Right lobe of liver (tissue), 6 donors: ENCODE results near the gene PLXNA4. TPM values are rescaled to one million over a fixed set of nuclear protein-coding genes. Genes with fewer than 3 reads are reported as not detected.

ENCODE experiments used
- ATAC-seq, 4 donors: fragments of 200-7000 bp; cut with Tn5 transposase; one replicate each; pipeline ENCODE4 v1.9.1; 2020; ENCODE audit warnings: mild to moderate bottlenecking in 4 of 4, moderate library complexity in 4 of 4
- DNase-seq, 3 donors: peaks; one replicate each; pipeline ENCODE4 v3.0.0-alpha.2; 2020
- H3K27ac ChIP-seq, 3 donors: fragments of 200-600 bp; one replicate each; pipeline ENCODE4 v1.8.0; 2022
- H3K27me3 ChIP-seq, 2 donors: fragments of 200-600 bp; one replicate each; pipeline ENCODE4 v1.8.0; 2022
- H3K36me3 ChIP-seq, 4 donors: fragments of 200-600 bp; sonication (generic) in 1 of 4; one replicate each; pipeline versions ENCODE4 v1.5.1 to v1.8.0; 2017 to 2022; ENCODE audit warnings: control low read depth in 1 of 4
- H3K4me1 ChIP-seq, 4 donors: fragments of 200-600 bp; sonication (generic) in 1 of 4; one replicate each; pipeline versions ENCODE4 v1.5.1 to v1.8.0; 2017 to 2022; ENCODE audit warnings: control low read depth in 1 of 4
- H3K4me3 ChIP-seq, 3 donors: fragments of 200-600 bp; one replicate each; pipeline ENCODE4 v1.8.0; 2022
- H3K9me3 ChIP-seq, 4 donors: fragments of 200-600 bp; sonication (generic) in 1 of 4; one replicate each; pipeline versions ENCODE4 v1.5.1 to v1.8.0; 2017 to 2022; ENCODE audit warnings: control low read depth in 1 of 4
- POLR2A ChIP-seq: fragments of 450-650 bp; IDR thresholded peaks from one replicate; pipeline ENCODE4 v1.6.1; 2017; ENCODE audit warnings: antibody characterized with exemption, mild to moderate bottlenecking
- WGBS: methylation state at CpG from one replicate; pipeline ENCODE4 v1.1.6; 2018; ENCODE audit warnings: low coverage, low lambda C conversion rate; ENCODE audit not compliant: insufficient coverage; ENCODE audit errors: missing lambda C conversion rate; 5-methylcytosine and 5-hydroxymethylcytosine counted together
- intact Hi-C, 2 donors: fragments of 100-400 bp; cut with DNase I; formaldehyde crosslinking; loops; one replicate each; pipeline versions ENCODE4 v1.11.2 to v1.14.1; 2022
- total RNA-seq, 6 experiments: library from RNA; depleted of rRNA in 2 of 6; stranded (reverse); fragments of >200 nt in 2 of 6; fragmentation: NEBNext Ultra II Directional in 3 of 6; extraction: Animal tissue kit (Norgen Biotek cat#: 25700) in 3 of 6; gene quantifications; one replicate each; pipeline versions ENCODE4 v1.1.0 to v1.2.4, GENCODE V29; 2016 to 2023
- TF ChIP-seq, protein P1 (sequence below), 4 donors: fragments of 200-600 bp in 3 of 4; fragments of 450-650 bp in 1 of 4; IDR thresholded peaks; one replicate each; pipeline versions ENCODE4 v1.5.1 to v1.8.0; 2016 to 2022; ENCODE audit warnings: antibody characterized with exemption in 4 of 4, mild to moderate bottlenecking in 2 of 4
- donor health status: DM: no; HTN: yes; CAD: no.
- donor health status: DM: no; HTN: no; CAD: no.
- donor health status: DM: no; HTN: no; CAD: no.
- donor health status: DM: no; HTN: yes; CAD: no.
- donor health status: DM: no; HTN: yes; CAD: no.

Gene PLXNA4
- total RNA-seq, 6 experiments from 2014 or later, result 0.17 to 0.90 (median 0.30) TPM

DNA sequence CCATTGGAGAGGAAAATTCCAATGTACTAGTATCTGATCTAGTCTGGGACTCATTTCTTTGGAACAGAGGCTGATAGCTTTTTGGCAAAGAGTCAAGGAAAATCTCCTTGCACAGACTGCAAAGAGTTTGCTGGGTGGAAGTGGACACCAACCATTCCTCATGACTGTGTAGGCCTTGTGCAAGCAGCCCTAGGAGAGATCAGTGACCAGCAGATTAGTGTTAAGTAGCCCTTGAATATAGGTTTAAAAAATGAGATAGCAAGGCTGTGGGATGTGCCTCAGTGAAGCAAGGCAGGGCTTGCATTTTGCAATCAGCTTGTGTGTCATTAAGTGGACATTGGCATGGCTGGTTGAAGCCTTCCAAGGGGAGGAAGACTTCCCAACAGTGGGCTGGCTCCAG is 341.6 kb downstream of the PLXNA4 start:
- TF ChIP-seq POLR2A, result no peak
- TF ChIP-seq, protein P1, sequence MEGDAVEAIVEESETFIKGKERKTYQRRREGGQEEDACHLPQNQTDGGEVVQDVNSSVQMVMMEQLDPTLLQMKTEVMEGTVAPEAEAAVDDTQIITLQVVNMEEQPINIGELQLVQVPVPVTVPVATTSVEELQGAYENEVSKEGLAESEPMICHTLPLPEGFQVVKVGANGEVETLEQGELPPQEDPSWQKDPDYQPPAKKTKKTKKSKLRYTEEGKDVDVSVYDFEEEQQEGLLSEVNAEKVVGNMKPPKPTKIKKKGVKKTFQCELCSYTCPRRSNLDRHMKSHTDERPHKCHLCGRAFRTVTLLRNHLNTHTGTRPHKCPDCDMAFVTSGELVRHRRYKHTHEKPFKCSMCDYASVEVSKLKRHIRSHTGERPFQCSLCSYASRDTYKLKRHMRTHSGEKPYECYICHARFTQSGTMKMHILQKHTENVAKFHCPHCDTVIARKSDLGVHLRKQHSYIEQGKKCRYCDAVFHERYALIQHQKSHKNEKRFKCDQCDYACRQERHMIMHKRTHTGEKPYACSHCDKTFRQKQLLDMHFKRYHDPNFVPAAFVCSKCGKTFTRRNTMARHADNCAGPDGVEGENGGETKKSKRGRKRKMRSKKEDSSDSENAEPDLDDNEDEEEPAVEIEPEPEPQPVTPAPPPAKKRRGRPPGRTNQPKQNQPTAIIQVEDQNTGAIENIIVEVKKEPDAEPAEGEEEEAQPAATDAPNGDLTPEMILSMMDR (IDR thresholded peaks at IDR 0.05), result no peak
- H3K27me3 ChIP-seq, result no peaks in the 10 kb centered on the region
- intact Hi-C loops, result no loop called here
- no peak overlapping the region for H3K4me3 ChIP-seq
- H3K4me1 ChIP-seq, result no peaks in the 10 kb centered on the region
- no peaks in the 10 kb centered on the region for H3K9me3 ChIP-seq
- no peak for DNase-seq
- H3K36me3 ChIP-seq, result no peaks in the 10 kb centered on the region
- peak in 1 of 4 donors; percentile 51 for ATAC-seq
- H3K27ac ChIP-seq, result no peak overlapping the region

DNA sequence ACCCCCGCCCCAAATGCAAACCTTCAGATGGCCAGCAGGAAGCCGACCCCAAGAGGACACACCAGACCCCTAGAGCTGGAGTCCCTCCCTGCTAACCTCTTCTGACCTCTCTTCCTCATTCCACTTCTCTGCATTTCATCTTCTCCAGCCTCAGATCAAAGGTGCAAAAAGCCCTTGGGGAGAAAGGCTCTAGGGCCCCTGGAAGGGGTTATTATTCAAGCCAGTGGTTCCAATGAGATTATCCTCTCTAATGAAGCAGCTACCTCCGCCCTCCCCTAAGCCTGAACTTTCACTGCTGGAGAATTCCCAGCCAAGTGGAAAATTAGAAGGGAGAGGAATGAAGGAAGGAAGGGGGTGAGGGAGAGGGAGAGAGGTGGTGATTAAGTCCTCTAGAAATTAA is 343.9 kb downstream of the PLXNA4 start:
- H3K36me3 ChIP-seq, result no peaks in the 10 kb centered on the region
- H3K27me3 ChIP-seq, result no peaks in the 10 kb centered on the region
- ATAC-seq (no peak), DNase-seq (no peak)
- H3K4me3 ChIP-seq, result no peak overlapping the region
- no peaks in the 10 kb centered on the region for H3K9me3 ChIP-seq
- 37% methylated on average over 3 of the region's 3 CpGs for WGBS
- H3K4me1 ChIP-seq, result no peaks in the 10 kb centered on the region
- intact Hi-C loops, result no loop called here
- no peak for TF ChIP-seq POLR2A
- TF ChIP-seq, protein P1 (IDR thresholded peaks at IDR 0.05), result no peak
- no peak overlapping the region for H3K27ac ChIP-seq

DNA sequence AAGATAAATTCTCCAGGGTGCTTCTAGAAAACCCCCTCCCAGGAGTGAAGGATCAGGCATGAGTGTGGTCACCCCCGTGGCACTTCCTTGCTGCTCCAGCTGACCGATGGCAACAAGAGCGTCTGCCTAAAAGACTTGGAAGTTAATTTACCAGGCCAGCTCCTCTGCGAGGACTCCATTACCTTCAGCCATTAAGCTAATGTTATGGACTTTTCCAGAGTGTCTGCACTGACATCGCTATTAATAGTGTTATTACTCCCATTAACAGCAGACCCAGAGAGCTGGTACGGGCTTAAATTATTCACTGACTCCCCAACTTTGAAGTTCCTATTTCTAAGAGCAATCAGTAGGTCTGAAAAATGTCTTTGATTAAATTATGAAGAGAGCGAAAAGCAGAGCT is 345.8 kb downstream of the PLXNA4 start:
- no peaks in the 10 kb centered on the region for H3K27me3 ChIP-seq
- no peaks in the 10 kb centered on the region for H3K36me3 ChIP-seq
- DNase-seq (no peak), ATAC-seq (no peak)
- H3K4me3 ChIP-seq, result no peak overlapping the region
- intact Hi-C loops, result no loop called here
- no peaks in the 10 kb centered on the region for H3K4me1 ChIP-seq
- no peak for TF ChIP-seq POLR2A
- TF ChIP-seq, protein P1 (IDR thresholded peaks at IDR 0.05), result no peak
- no peak overlapping the region for H3K27ac ChIP-seq
- 68% methylated on average over 7 of the region's 7 CpGs for WGBS
- no peaks in the 10 kb centered on the region for H3K9me3 ChIP-seq

DNA sequence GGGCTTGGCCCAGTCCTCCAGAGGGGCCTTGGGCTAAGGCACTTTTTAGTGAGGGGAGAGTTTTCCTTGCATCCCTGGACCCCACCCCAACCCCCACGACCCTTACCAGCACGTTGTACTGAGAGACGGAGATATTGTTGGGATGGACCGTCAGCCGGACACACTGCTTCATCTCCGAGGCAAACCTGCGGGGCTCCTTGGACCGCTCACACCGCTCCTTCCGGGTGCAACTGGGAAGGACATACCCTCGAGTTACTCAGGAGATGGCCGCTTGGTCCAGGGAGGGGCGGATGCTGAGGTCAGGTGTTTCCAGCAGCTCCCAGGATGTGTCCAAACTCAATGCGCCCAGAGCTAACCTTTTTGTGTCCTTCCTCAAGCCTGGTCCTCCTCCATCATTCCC is 348.0 kb downstream of the PLXNA4 start:
- 63% methylated on average over 4 of the region's 14 CpGs for WGBS
- ATAC-seq (no peak), DNase-seq (no peak)
- no peak overlapping the region for H3K27ac ChIP-seq
- H3K4me3 ChIP-seq, result no peak overlapping the region
- TF ChIP-seq POLR2A, result no peak
- TF ChIP-seq, protein P1 (IDR thresholded peaks at IDR 0.05), result no peak
- H3K4me1 ChIP-seq, result peaks cover 0 to 5% (median 0%) of the 10 kb centered on the region in 4 donors
- H3K36me3 ChIP-seq, result no peaks in the 10 kb centered on the region
- intact Hi-C loops, result no loop called here
- H3K27me3 ChIP-seq, result no peaks in the 10 kb centered on the region
- H3K9me3 ChIP-seq, result no peaks in the 10 kb centered on the region

DNA sequence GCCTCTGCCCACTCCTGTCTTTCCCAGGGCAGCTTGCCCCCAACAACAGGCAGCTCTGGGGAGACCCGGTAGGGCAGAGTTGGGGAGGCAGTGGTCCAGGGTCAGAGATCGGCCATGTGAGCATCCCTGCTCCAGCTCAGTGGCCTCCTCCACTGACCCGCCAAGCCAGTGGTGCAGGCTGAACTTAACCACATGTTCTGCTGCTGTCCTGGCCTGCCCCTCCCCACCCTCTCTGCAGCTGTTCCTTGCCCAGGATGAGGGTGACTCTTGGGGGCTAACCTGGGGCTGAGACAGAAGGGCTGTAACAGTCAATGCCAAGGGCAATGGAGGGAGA is 349.3 kb downstream of the PLXNA4 start:
- no peaks in the 10 kb centered on the region for H3K27me3 ChIP-seq
- TF ChIP-seq, protein P1 (IDR thresholded peaks at IDR 0.05), result no peak
- TF ChIP-seq POLR2A, result no peak
- H3K4me3 ChIP-seq, result no peak overlapping the region
- 71% methylated on average over 1 of the region's 3 CpGs for WGBS
- H3K9me3 ChIP-seq, result no peaks in the 10 kb centered on the region
- no peak overlapping the region for H3K27ac ChIP-seq
- H3K36me3 ChIP-seq, result no peaks in the 10 kb centered on the region
- H3K4me1 ChIP-seq, result peaks cover 0 to 5% (median 0%) of the 10 kb centered on the region in 4 donors
- DNase-seq, result no peak
- intact Hi-C loops, result no loop called here
- ATAC-seq, result no peak
